GM12878 (cell line): ENCODE data around the gene GEMIN7. TPM values are rescaled to one million over a fixed set of nuclear protein-coding genes. Genes with fewer than 3 reads are reported as not detected.

ENCODE experiments used
- BMI1 ChIP-seq: fragments of 450-650 bp; IDR thresholded peaks from 2 replicates; pipeline ENCODE4 v1.6.1; 2016; ENCODE audit warnings: mild to moderate bottlenecking, moderate library complexity, borderline replicate concordance
- BRCA1 ChIP-seq: IDR thresholded peaks from 2 replicates; pipeline ENCODE4 v1.6.1; 2011; ENCODE audit warnings: low read depth, low read length, improper control_type of control experiment
- CEBPB ChIP-seq, 2 experiments: fragments of 150-350 bp in 1 of 2; IDR thresholded peaks; 2 replicates each; pipeline ENCODE4 v1.6.1; 2012 to 2014; ENCODE audit warnings: low read depth in 2 of 2, low read length in 2 of 2, borderline replicate concordance in 1 of 2, inconsistent platforms in 1 of 2
- HDAC6 ChIP-seq: fragments of 200-600 bp; sonication (generic); IDR thresholded peaks from one replicate; pipeline ENCODE4 v1.8.0; 2017; ENCODE audit warnings: antibody characterized with exemption; ENCODE audit not compliant: unreplicated experiment
- MEF2B ChIP-seq: fragments of 450-650 bp; IDR thresholded peaks from 2 replicates; pipeline ENCODE4 v1.6.1; 2018; ENCODE audit warnings: mild to moderate bottlenecking, moderate library complexity; ENCODE audit not compliant: partially characterized antibody, poor library complexity, severe bottlenecking
- NR2C2 ChIP-seq: IDR thresholded peaks from 2 replicates; pipeline ENCODE4 v1.6.1; 2011; ENCODE audit warnings: borderline replicate concordance, low read depth; ENCODE audit not compliant: control insufficient read depth, insufficient read length
- PML ChIP-seq: IDR thresholded peaks from 2 replicates; pipeline ENCODE4 v1.6.1; 2012; ENCODE audit warnings: low read length, inconsistent platforms
- POLR2A ChIP-seq: IDR thresholded peaks from 2 replicates; pipeline ENCODE4 v1.6.1; 2011; ENCODE audit warnings: low read depth, mild to moderate bottlenecking, low read length
- RAD21 ChIP-seq: IDR thresholded peaks from 2 replicates; pipeline ENCODE4 v1.6.1; 2011; ENCODE audit warnings: mild to moderate bottlenecking, low read depth, low read length, moderate library complexity; ENCODE audit not compliant: insufficient read depth
- RCOR1 ChIP-seq: conservative IDR thresholded peaks from 2 replicates; pipeline ENCODE4 v1.6.1; 2012; ENCODE audit warnings: low read depth, low read length, improper control_type of control experiment
- TCF12 ChIP-seq: IDR thresholded peaks from 2 replicates; pipeline ENCODE4 v1.6.1; 2011; ENCODE audit warnings: low read depth, mild to moderate bottlenecking, low read length
- TCF3 ChIP-seq: IDR thresholded peaks from 2 replicates; pipeline ENCODE4 v1.6.1; 2012; ENCODE audit warnings: low read depth, mild to moderate bottlenecking, low read length, borderline replicate concordance; ENCODE audit not compliant: insufficient read depth
- polyA plus RNA-seq, 11 experiments: library from polyadenylated mRNA; depleted of rRNA in 4 of 11; unstranded in 6 of 11; stranded (reverse) in 5 of 11; fragments of >200 nt; fragmentation: Nextera tagmentation in 4 of 11; fragmentation: Illumina TruSeq in 1 of 11; extraction: Ambion mirVana in 4 of 11; extraction: Trizol in 1 of 11; gene quantifications; 1 replicate in 1 of 11; 2 replicates in 10 of 11; pipeline versions ENCODE4 v1.2.1 to v1.2.3, GENCODE V29; 2011 to 2016; ENCODE audit warnings: inconsistent platforms in 2 of 11, missing spikeins in 2 of 11, low read depth in 1 of 11
- total RNA-seq, 4 experiments: library from RNA; depleted of rRNA in 3 of 4; stranded (reverse); fragments of >200 nt in 3 of 4; fragmentation: Illumina TruSeq in 1 of 4; extraction: Trizol in 1 of 4; gene quantifications; 2 replicates each; pipeline versions ENCODE4 v1.2.1 to v1.2.3, GENCODE V29; 2013 to 2021
- TF ChIP-seq, protein P1 (sequence below): fragments of 450-650 bp; IDR thresholded peaks from 2 replicates; pipeline ENCODE4 v1.6.1; 2018; ENCODE audit warnings: mild to moderate bottlenecking, low read depth, moderate library complexity; ENCODE audit not compliant: partially characterized antibody
- TF ChIP-seq, protein P2 (sequence below): fragments of 450-650 bp; IDR thresholded peaks from 2 replicates; pipeline ENCODE4 v1.6.1; 2014; ENCODE audit warnings: mild to moderate bottlenecking
- TF ChIP-seq, protein P3 (sequence below): fragments of 450-650 bp; IDR thresholded peaks from 2 replicates; pipeline ENCODE4 v1.6.1; 2017; ENCODE audit warnings: borderline replicate concordance

The GEMIN7 gene
- total and polyA plus RNA-seq, 10 of the 15 experiments (the other 5 are each of a cell fraction or from before 2014, with no cell fraction given): 21.1 to 76.7 (median 44.9) TPM

DNA sequence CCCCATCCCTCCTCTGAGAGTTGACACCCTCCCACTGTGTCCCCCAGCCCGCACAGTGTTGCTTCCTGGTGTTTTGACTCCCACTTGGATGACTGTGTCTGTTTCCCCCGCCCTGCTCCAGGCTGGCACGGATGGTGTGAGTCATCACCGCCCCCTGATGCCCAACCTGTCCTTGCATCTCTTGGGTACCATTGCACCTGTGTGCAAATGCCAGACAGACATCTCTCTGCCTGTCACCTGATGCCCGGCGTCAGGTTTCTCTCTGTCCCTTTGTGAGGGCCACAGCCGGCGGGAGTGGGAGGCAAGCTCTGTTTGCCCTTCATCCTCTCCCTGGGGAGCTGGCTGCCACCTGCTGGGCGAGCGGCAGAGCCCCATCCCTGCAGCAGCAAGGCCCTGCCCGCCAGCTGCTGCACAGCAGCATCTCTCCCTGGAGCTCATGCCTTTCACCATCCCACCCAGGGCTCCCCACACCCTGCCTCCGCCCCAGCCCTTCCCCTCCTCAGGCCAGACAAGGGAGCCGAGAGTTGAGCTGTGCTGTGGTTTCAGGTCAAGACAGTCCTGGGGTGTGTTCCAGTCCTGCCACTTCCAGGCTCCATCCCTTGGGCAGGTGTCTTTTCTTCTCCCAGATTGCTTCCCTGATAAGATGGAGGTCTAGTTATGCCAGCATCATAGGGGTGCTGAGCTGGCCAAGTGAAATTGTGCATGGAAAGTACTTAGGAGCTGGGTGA, 52.0 kb downstream of the GEMIN7 start (continued):
- TF ChIP-seq, protein P1, sequence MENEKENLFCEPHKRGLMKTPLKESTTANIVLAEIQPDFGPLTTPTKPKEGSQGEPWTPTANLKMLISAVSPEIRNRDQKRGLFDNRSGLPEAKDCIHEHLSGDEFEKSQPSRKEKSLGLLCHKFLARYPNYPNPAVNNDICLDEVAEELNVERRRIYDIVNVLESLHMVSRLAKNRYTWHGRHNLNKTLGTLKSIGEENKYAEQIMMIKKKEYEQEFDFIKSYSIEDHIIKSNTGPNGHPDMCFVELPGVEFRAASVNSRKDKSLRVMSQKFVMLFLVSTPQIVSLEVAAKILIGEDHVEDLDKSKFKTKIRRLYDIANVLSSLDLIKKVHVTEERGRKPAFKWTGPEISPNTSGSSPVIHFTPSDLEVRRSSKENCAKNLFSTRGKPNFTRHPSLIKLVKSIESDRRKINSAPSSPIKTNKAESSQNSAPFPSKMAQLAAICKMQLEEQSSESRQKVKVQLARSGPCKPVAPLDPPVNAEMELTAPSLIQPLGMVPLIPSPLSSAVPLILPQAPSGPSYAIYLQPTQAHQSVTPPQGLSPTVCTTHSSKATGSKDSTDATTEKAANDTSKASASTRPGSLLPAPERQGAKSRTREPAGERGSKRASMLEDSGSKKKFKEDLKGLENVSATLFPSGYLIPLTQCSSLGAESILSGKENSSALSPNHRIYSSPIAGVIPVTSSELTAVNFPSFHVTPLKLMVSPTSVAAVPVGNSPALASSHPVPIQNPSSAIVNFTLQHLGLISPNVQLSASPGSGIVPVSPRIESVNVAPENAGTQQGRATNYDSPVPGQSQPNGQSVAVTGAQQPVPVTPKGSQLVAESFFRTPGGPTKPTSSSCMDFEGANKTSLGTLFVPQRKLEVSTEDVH: no peak
- TF ChIP-seq, protein P2, sequence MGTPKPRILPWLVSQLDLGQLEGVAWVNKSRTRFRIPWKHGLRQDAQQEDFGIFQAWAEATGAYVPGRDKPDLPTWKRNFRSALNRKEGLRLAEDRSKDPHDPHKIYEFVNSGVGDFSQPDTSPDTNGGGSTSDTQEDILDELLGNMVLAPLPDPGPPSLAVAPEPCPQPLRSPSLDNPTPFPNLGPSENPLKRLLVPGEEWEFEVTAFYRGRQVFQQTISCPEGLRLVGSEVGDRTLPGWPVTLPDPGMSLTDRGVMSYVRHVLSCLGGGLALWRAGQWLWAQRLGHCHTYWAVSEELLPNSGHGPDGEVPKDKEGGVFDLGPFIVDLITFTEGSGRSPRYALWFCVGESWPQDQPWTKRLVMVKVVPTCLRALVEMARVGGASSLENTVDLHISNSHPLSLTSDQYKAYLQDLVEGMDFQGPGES: no peak
- peak; percentile 41; the same call in 1 of the 2 replicates for TF ChIP-seq POLR2A
- no peak for TF ChIP-seq PML
- TF ChIP-seq BRCA1: no peak
- TF ChIP-seq TCF3: 0 out of 2 replicates have a peak, but pooled peaks have one; percentile 8
- TF ChIP-seq, protein P3, sequence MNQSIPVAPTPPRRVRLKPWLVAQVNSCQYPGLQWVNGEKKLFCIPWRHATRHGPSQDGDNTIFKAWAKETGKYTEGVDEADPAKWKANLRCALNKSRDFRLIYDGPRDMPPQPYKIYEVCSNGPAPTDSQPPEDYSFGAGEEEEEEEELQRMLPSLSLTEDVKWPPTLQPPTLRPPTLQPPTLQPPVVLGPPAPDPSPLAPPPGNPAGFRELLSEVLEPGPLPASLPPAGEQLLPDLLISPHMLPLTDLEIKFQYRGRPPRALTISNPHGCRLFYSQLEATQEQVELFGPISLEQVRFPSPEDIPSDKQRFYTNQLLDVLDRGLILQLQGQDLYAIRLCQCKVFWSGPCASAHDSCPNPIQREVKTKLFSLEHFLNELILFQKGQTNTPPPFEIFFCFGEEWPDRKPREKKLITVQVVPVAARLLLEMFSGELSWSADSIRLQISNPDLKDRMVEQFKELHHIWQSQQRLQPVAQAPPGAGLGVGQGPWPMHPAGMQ: no peak
- TF ChIP-seq TCF12: no peak
- TF ChIP-seq CEBPB (IDR thresholded peaks at IDR 0.05; ENCODE audit: borderline replicate concordance in 1 of 2, low read depth in 2 of 2, low read length in 2 of 2): no peak
- 0 out of 2 replicates have a peak, but pooled peaks have one; percentile 16 for TF ChIP-seq RAD21
- no peak for TF ChIP-seq RCOR1
- no peak for TF ChIP-seq NR2C2
- peak; percentile 89 for TF ChIP-seq MEF2B
- no peak for TF ChIP-seq HDAC6
- TF ChIP-seq BMI1: no peak
